Neutrophil (primary cell): Measurements from ENCODE around the gene SALL3.

Source experiments
- H3K27ac ChIP-seq: fragments of 200-600 bp; sonication (generic); 2 replicates; pipeline ENCODE4 v1.5.1; 2016; ENCODE audit warnings: mild to moderate bottlenecking, moderate library complexity
- H3K27me3 ChIP-seq: fragments of 200-600 bp; sonication (generic); 2 replicates; pipeline ENCODE4 v1.6.0; 2016; ENCODE audit warnings: mild to moderate bottlenecking
- H3K36me3 ChIP-seq: fragments of 200-600 bp; sonication (generic); 2 replicates; pipeline ENCODE4 v1.5.1; 2017
- H3K4me1 ChIP-seq, 2 experiments: fragments of 200-600 bp in 1 of 2; sonication (generic) in 1 of 2; 1 replicate in 1 of 2; 2 replicates in 1 of 2; pipeline versions ENCODE4 v1.5.1 to v1.6.1; 2013 to 2016; ENCODE audit warnings: low read depth in 1 of 2, low read length in 1 of 2, mild to moderate bottlenecking in 1 of 2, moderate library complexity in 1 of 2; ENCODE audit not compliant: control insufficient read depth in 1 of 2, insufficient read depth in 1 of 2
- H3K4me3 ChIP-seq, 2 experiments: fragments of 200-600 bp in 1 of 2; sonication (generic) in 1 of 2; 1 replicate in 1 of 2; 2 replicates in 1 of 2; pipeline ENCODE4 v1.5.1; 2013 to 2016; ENCODE audit warnings: low read depth in 1 of 2, low read length in 1 of 2, mild to moderate bottlenecking in 1 of 2, moderate library complexity in 1 of 2
- H3K9me3 ChIP-seq: fragments of 200-600 bp; sonication (generic); 2 replicates; pipeline ENCODE4 v1.5.1; 2016
- CTCF ChIP-seq: fragments of 200-600 bp; sonication (generic); IDR thresholded peaks from 2 replicates; pipeline ENCODE4 v1.5.1; 2016; ENCODE audit warnings: antibody characterized with exemption

The SALL3 gene

GRCh38 chr18:78965917-78966792, 13.5 kb upstream of the SALL3 start:
- no peaks in the 10 kb centered on the region for H3K36me3 ChIP-seq
- TF ChIP-seq CTCF, result no peak
- peaks cover 39% of the 10 kb centered on the region for H3K27me3 ChIP-seq
- no peak overlapping the region for H3K4me3 ChIP-seq
- H3K4me1 ChIP-seq, result no peaks in the 10 kb centered on the region
- H3K9me3 ChIP-seq, result no peaks in the 10 kb centered on the region
- no peak overlapping the region for H3K27ac ChIP-seq

GRCh38 chr18:78966793-78967106, 12.9 kb upstream of the SALL3 start:
- Histone ChIP-seq H3K27ac (no peak overlapping the region), H3K9me3 (no peaks in the 10 kb centered on the region), H3K4me1 (no peaks in the 10 kb centered on the region), H3K4me3 (no peak overlapping the region), H3K27me3 (peaks cover 45% of the 10 kb centered on the region), H3K36me3 (no peaks in the 10 kb centered on the region)
- TF ChIP-seq CTCF, result no peak

GRCh38 chr18:78967692-78968091, 11.9 kb upstream of the SALL3 start:
- Histone ChIP-seq H3K4me1 (no peaks in the 10 kb centered on the region), H3K27ac (no peak overlapping the region), H3K4me3 (no peak overlapping the region), H3K27me3 (peaks cover 55% of the 10 kb centered on the region), H3K36me3 (no peaks in the 10 kb centered on the region), H3K9me3 (no peaks in the 10 kb centered on the region)
- no peak for TF ChIP-seq CTCF

- Histone ChIP-seq H3K4me1 (no peaks in the 10 kb centered on the region), H3K27me3 (peaks cover 75% of the 10 kb centered on the region), H3K36me3 (no peaks in the 10 kb centered on the region), H3K27ac (no peak overlapping the region), H3K4me3 (no peak overlapping the region), H3K9me3 (no peaks in the 10 kb centered on the region)
- no peak for TF ChIP-seq CTCF
These were observed 9.9 kb upstream of the SALL3 start for GRCh38 chr18:78969574-78970315.

- Histone ChIP-seq H3K27me3 (peaks cover 86% of the 10 kb centered on the region), H3K4me3 (no peak overlapping the region), H3K4me1 (no peaks in the 10 kb centered on the region), H3K9me3 (no peaks in the 10 kb centered on the region), H3K27ac (no peak overlapping the region), H3K36me3 (no peaks in the 10 kb centered on the region)
- TF ChIP-seq CTCF, result no peak
These were observed 8.8 kb upstream of the SALL3 start for GRCh38 chr18:78970774-78971333.
